ENCODE results near the gene SAPCD1. TPM values are rescaled to one million over a fixed set of nuclear protein-coding genes. Genes with fewer than 3 reads are reported as not detected.

Gene SAPCD1
- polyA plus RNA-seq, 3 donors: 0.51 to 1.4 TPM; not detected in 1

- no peak overlapping the region for H3K27ac ChIP-seq (ENCODE audit: low read depth, low read length)
These were observed 6.2 kb downstream of the SAPCD1 start for GRCh38 chr6:31768363-31769257.

GRCh38 chr6:31769684-31770371, 7.4 kb downstream of the SAPCD1 start:
- H3K27ac ChIP-seq (ENCODE audit: low read depth, low read length): no peak overlapping the region
- 48 to 61% (median 56%) methylated on average over 12 of the region's 12 CpGs for WGBS, 3 donors

More at GRCh38 chr6:31768363-31769257, 6.2 kb downstream of the SAPCD1 start:
- WGBS, 3 donors: 85 to 89% (median 88%) methylated on average over 18 of the region's 18 CpGs

- WGBS, 3 donors: 76 to 90% (median 83%) methylated on average over 2 of the region's 2 CpGs
- H3K27ac ChIP-seq (ENCODE audit: low read depth, low read length): no peak overlapping the region
These were observed 8.4 kb downstream of the SAPCD1 start for GRCh38 chr6:31770860-31771259.

- no peak overlapping the region for H3K27ac ChIP-seq (ENCODE audit: low read depth, low read length)
- WGBS, 3 donors: 67 to 82% (median 77%) methylated on average over 4 of the region's 4 CpGs
These were observed 9.5 kb downstream of the SAPCD1 start for GRCh38 chr6:31771992-31772358.

GRCh38 chr6:31775184-31775583, 12.7 kb downstream of the SAPCD1 start:
- WGBS, 3 donors: 60 to 80% (median 65%) methylated on average over 4 of the region's 4 CpGs
- H3K27ac ChIP-seq (ENCODE audit: low read depth, low read length): no peak overlapping the region

- 88 to 89% (median 89%) methylated on average over 32 of the region's 32 CpGs for WGBS, 3 donors
- H3K27ac ChIP-seq (ENCODE audit: low read depth, low read length): no peak overlapping the region
These were observed 13.4 kb downstream of the SAPCD1 start for GRCh38 chr6:31775633-31776484.

GRCh38 chr6:31776485-31776988, 14.1 kb downstream of the SAPCD1 start:
- H3K27ac ChIP-seq (ENCODE audit: low read depth, low read length): no peak overlapping the region
- WGBS, 3 donors: 27 to 43% (median 28%) methylated on average over 10 to 14 of the region's 14 CpGs

- H3K27ac ChIP-seq (ENCODE audit: low read depth, low read length): no peak within 1 kb of the TSS
- WGBS, 3 donors: 9 to 15% (median 13%) methylated on average over 14 to 15 of the region's 15 CpGs
These were observed 14.7 kb downstream of the SAPCD1 start, which contains the start of gene VWA7 for GRCh38 chr6:31776989-31777666. TSS of gene VWA7 (minus strand) at chr6:31777328. CDS start at chr6:31776779, 549 bp downstream.

GRCh38 chr6:31777667-31778050, 15.2 kb downstream of the SAPCD1 start:
- 88 to 95% (median 91%) methylated on average over 5 of the region's 5 CpGs for WGBS, 3 donors
- no peak overlapping the region for H3K27ac ChIP-seq (ENCODE audit: low read depth, low read length)

- no peak overlapping the region for H3K27ac ChIP-seq (ENCODE audit: low read depth, low read length)
These were observed 15.7 kb downstream of the SAPCD1 start for GRCh38 chr6:31778193-31778592.

GRCh38 chr6:31778999-31779885, 16.8 kb downstream of the SAPCD1 start:
- WGBS, 3 donors: 93 to 95% (median 93%) methylated on average over 35 to 43 of the region's 43 CpGs
- H3K27ac ChIP-seq (ENCODE audit: low read depth, low read length): no peak overlapping the region

More at GRCh38 chr6:31778193-31778592, 15.7 kb downstream of the SAPCD1 start:
- WGBS, 3 donors: 84 to 99% (median 96%) methylated on average over 5 of the region's 5 CpGs

GRCh38 chr6:31779908-31780307, 17.5 kb downstream of the SAPCD1 start:
- WGBS, 3 donors: 92 to 93% (median 93%) methylated on average over 10 of the region's 10 CpGs
- H3K27ac ChIP-seq (ENCODE audit: low read depth, low read length): no peak overlapping the region

- WGBS, 3 donors: 87 to 90% (median 88%) methylated on average over 20 of the region's 20 CpGs
- no peak overlapping the region for H3K27ac ChIP-seq (ENCODE audit: low read depth, low read length)
These were observed 18.2 kb downstream of the SAPCD1 start for GRCh38 chr6:31780507-31781243.

GRCh38 chr6:31781244-31782125, 19.0 kb downstream of the SAPCD1 start:
- no peak overlapping the region for H3K27ac ChIP-seq (ENCODE audit: low read depth, low read length)
- 95 to 96% (median 96%) methylated on average over 22 to 23 of the region's 23 CpGs for WGBS, 3 donors

GRCh38 chr6:31782126-31782855, 19.8 kb downstream of the SAPCD1 start:
- no peak overlapping the region for H3K27ac ChIP-seq (ENCODE audit: low read depth, low read length)
- WGBS, 3 donors: 90 to 94% (median 92%) methylated on average over 30 to 32 of the region's 32 CpGs

Data from adipose tissue (tissue), 3 donors.